PC-9 (cell line): ENCODE measurements around the gene NAA15.

Experiments used
- EZH2 ChIP-seq: fragments of 200-600 bp; sonication (generic); IDR thresholded peaks from 2 replicates; pipeline ENCODE4 v1.8.0; 2017; ENCODE audit warnings: antibody characterized with exemption, low read depth
- TF ChIP-seq, protein P1 (sequence below): fragments of 200-600 bp; sonication (generic); conservative IDR thresholded peaks from 2 replicates; pipeline ENCODE4 v1.6.1; 2017; ENCODE audit warnings: mixed run types, antibody characterized with exemption, mild to moderate bottlenecking, moderate library complexity

DNA sequence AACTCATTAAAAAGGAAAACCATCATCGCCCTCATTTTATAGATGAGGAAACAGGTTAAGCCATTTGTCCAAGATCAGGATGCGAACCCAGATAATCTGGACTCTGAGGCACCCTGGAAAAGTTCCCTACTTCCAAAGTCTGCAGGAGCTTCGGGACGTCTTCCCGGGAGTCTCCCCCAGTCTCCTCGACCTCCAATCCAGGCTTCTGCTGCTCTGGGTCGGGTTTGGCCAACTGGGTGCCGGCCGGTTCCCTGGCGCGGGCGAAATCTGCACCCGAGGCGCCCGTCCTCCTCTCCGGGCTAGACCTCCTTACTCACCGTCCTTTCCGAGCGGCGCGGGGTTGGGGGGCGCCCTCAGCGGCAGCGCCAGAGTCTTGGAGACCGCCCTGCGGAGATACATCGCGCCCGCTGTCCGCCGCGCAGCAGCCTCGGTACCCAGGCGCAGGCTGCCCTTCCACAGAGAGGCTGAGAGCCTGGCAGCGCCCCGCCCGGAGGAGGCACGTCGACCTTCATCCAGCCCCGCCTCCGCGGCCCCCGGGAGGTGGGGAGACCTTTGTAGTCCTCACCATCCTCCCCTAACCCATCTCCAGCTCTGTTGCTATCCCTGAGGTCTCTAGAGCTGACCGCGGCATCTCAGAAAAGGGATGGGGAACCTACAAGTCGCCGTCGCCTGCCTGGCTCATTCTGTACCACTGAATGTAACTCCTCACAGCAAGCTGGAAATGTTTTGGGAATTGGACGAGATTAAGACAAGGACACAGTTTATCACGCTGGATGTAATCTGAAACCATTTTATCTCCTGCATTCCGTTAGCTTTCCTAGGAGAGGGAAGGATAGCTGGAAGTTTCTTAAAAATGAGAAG, 21.3 kb upstream of the NAA15 start, which contains the start of gene MGARP:
- TF ChIP-seq EZH2 = no peak
- TF ChIP-seq, protein P1, sequence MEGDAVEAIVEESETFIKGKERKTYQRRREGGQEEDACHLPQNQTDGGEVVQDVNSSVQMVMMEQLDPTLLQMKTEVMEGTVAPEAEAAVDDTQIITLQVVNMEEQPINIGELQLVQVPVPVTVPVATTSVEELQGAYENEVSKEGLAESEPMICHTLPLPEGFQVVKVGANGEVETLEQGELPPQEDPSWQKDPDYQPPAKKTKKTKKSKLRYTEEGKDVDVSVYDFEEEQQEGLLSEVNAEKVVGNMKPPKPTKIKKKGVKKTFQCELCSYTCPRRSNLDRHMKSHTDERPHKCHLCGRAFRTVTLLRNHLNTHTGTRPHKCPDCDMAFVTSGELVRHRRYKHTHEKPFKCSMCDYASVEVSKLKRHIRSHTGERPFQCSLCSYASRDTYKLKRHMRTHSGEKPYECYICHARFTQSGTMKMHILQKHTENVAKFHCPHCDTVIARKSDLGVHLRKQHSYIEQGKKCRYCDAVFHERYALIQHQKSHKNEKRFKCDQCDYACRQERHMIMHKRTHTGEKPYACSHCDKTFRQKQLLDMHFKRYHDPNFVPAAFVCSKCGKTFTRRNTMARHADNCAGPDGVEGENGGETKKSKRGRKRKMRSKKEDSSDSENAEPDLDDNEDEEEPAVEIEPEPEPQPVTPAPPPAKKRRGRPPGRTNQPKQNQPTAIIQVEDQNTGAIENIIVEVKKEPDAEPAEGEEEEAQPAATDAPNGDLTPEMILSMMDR = no peak
